Non-pigmented ciliary epithelial cell (primary cell): ENCODE results near the gene LRRC19.

Source experiments
- DNase-seq: peaks from one replicate; pipeline ENCODE4 v3.0.0-alpha.2; 2010; ENCODE audit warnings: low read depth

Gene LRRC19

GRCh38 chr9:26955921-26956859, 49.3 kb downstream of the LRRC19 start, which contains the start of gene IFT74:
Gene IFT74, plus strand, starts transcription at chr9:26956412. Its CDS starts 5,556 bp downstream, at chr9:26961968.
- peak; percentile 92 for DNase-seq

- DNase-seq: no peak
Measured at GRCh38 chr9:26955222-26955903, 50.1 kb downstream of the LRRC19 start.

GRCh38 chr9:26954050-26954508, 51.4 kb downstream of the LRRC19 start:
- no peak for DNase-seq

- no peak for DNase-seq
Measured at GRCh38 chr9:26951794-26952193, 53.7 kb downstream of the LRRC19 start.

DNA sequence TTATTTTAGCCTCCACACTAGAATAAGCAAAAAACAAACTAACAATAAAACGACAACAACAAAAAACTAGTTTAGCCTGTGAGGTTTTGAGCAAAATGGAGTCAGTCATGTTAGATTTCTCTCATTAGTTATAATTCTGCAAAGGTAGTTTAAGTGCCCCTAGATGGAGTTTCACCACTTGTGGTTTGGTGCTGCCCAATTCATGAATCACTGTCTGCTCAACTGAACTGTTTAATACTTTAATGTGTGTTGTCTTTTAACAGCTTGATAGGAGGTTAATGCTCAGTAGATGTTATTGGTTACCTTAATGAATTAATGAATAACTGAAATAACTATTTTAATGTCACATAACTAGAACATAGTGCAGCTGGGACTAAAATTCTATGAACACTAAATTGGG, 55.0 kb downstream of the LRRC19 start:
- no peak for DNase-seq

- no peak for DNase-seq
Measured at GRCh38 chr9:26949637-26950069, 55.8 kb downstream of the LRRC19 start.

DNA sequence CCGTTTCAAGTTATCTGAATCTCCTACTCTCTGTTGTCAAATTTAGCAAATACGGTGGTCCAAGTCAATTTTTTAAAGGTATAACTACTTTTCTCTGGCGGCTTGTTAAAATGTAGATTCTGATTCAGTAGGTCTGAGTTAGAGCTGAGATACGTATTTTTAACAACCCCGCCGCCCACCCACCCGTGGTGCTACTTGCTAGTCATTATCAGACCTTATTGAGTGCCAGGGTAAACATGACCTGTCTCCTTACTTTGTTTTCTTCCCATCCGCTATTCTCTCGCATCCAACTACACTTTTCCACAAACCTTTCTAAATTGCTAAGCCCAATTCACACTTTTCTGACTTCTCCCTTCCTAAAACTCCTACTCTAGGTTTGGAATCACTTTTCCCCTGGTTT, 57.7 kb downstream of the LRRC19 start:
- DNase-seq: no peak

DNA sequence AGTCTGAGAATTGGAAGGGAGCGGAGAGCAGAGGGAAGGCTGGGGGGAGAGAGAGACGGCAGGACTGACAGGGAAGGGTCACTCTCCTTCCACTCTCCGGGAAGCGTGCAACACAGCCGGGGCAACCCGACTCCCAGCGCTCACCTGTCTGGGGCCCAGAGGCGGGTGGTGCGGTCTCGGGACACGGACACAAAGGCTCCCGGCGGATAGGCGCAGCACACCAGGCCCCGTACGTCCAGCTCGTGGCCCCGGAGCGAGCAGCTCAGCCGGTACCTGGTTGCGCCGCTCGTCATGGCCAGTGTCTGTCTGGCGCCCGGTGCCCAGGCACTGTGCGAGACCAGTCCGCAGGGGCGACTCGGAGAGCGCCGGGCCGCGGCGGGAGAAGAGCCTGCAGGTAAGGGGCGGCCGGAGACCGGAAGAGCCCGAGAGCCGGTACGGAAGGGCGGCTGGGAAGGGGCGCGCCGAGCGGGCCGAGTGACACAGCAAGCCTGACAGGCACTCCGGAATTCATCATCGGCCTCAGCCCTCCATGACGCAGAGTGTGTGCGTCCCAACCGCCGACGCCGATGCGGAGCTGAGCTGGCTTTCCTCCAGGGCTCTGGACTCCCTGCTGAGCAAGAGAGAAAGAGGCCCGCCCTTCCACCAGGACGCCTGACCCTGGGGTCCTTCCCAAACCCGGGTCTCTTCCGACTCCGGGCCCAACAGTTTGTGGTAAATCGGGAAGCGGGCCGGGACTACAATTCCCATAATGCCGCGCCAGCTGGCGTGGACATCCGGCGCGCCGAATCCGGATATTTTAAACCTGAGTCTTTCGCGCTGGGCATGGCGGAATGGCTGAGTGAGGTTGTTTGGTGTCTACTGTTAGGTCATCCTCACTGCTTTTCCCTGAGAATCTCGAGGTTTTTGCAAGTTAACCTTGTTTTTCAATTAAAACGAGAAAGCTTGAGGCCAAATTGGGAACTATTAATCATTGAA, 58.4 kb downstream of the LRRC19 start, which contains the start of gene PLAA:
PLAA (minus strand) TSS at position 490 of the 975 bp plus-strand sequence; CDS start at position 293, 197 bp downstream.
- DNase-seq: peak; percentile 44

DNA sequence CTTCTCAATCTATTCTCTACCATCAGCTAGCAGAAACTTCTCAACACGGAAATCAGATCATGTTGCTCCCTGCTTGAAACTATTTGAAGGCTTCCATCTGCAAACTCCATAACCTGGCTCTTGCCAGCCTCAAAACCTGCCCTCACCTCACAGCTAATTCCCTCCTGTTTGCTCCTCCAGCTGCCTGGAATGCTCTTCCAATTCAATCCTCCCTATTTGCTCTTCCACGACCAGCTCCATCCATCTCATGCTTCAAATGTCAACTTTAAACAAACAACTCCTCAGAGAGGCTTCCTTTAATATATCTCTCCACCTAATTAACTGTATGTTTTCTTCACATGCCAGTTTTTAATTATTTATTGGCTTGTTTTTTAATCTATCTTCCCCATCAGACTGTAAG, 59.9 kb downstream of the LRRC19 start:
- DNase-seq: no peak
